Fibroblast of pulmonary artery (primary cell): ENCODE data around the gene IQGAP2.

Source experiments
- DNase-seq: peaks from one replicate; pipeline ENCODE4 v3.0.0-alpha.2; 2010; ENCODE audit warnings: low read depth
- H3K4me3 ChIP-seq: replicated peaks from 2 replicates; pipeline ENCODE4 v1.5.1; 2011; ENCODE audit warnings: low read depth, mild to moderate bottlenecking, control low read depth, low read length, moderate library complexity
- CTCF ChIP-seq: IDR thresholded peaks from 2 replicates; pipeline ENCODE4 v1.5.1; 2011; ENCODE audit warnings: mild to moderate bottlenecking, control low read depth, low read length, inconsistent platforms; ENCODE audit errors: missing control alignments

Gene IQGAP2

GRCh38 chr5:76488969-76489368, 85.9 kb downstream of the IQGAP2 start:
- H3K4me3 ChIP-seq: no peak overlapping the region
- no peak for DNase-seq
- TF ChIP-seq CTCF: no peak

- no peak overlapping the region for H3K4me3 ChIP-seq
- DNase-seq: no peak
- no peak for TF ChIP-seq CTCF
Measured at GRCh38 chr5:76489877-76490688, 87.0 kb downstream of the IQGAP2 start.

- no peak for TF ChIP-seq CTCF
Measured at GRCh38 chr5:76490960-76491359, 87.9 kb downstream of the IQGAP2 start.

GRCh38 chr5:76492819-76493189, 89.7 kb downstream of the IQGAP2 start:
- no peak overlapping the region for H3K4me3 ChIP-seq
- no peak for TF ChIP-seq CTCF
- no peak for DNase-seq

More at GRCh38 chr5:76490960-76491359, 87.9 kb downstream of the IQGAP2 start:
- H3K4me3 ChIP-seq: no peak overlapping the region
- DNase-seq: no peak

- DNase-seq: no peak
- H3K4me3 ChIP-seq: no peak overlapping the region
- no peak for TF ChIP-seq CTCF
Measured at GRCh38 chr5:76493190-76493837, 90.2 kb downstream of the IQGAP2 start.

GRCh38 chr5:76494201-76494600, 91.1 kb downstream of the IQGAP2 start:
- TF ChIP-seq CTCF: no peak
- DNase-seq: no peak
- no peak overlapping the region for H3K4me3 ChIP-seq
